GM12878 (cell line): ENCODE results near the gene RHCE. TPM values are rescaled to one million over a fixed set of nuclear protein-coding genes. Genes with fewer than 3 reads are reported as not detected.

Source experiments
- ATAC-seq: fragments of 200-7000 bp; cut with Tn5 transposase; 3 replicates; pipeline ENCODE4 v1.9.1; 2020; ENCODE audit warnings: mild to moderate bottlenecking, moderate library complexity
- BruUV-seq: library from RNA; stranded (reverse); fragments of 400-500 nt; replicated peaks from 2 replicates; lab custom pipeline; 2021; lab: Mats Ljungman, UMichigan
- CTCF ChIA-PET: fragments of 300-600 bp; sonication (Branson Sonifier 250); formaldehyde crosslinking; extraction: SDS; loops from one replicate; lab custom pipeline; 2021; ENCODE audit warnings: inconsistent platforms; lab: Yijun Ruan, JAX
- POLR2A ChIA-PET: fragments of 350-600 bp; formaldehyde crosslinking; extraction: SDS; loops from one replicate; lab custom pipeline; 2021; ENCODE audit warnings: inconsistent platforms; lab: Charles Lee
- RAD21 ChIA-PET: fragments of 300-600 bp; sonication (Branson Sonifier 250); formaldehyde crosslinking; loops from one replicate; lab custom pipeline; 2023; ENCODE audit warnings: antibody characterized with exemption; ENCODE audit not compliant: unreplicated experiment; lab: Charles Lee
- SMC1A ChIA-PET: fragments of 300-600 bp; sonication (Branson Sonifier 250); formaldehyde crosslinking; loops from one replicate; lab custom pipeline; 2023; ENCODE audit not compliant: unreplicated experiment, uncharacterized antibody; lab: Charles Lee
- DNase-seq: peaks from one replicate; pipeline ENCODE4 v3.0.0-alpha.2; 2011; ENCODE audit warnings: low read depth, low spot score
- FAIRE-seq: peaks from 3 replicates; lab custom pipeline; 2011; peaks lifted over from hg19 to GRCh38; lab: Jason Lieb, UNC
- H2AFZ ChIP-seq: 2 replicates; pipeline ENCODE4 v1.6.0; 2011; ENCODE audit warnings: low read depth, low read length, control low read depth; ENCODE audit not compliant: control insufficient read depth
- H3K27ac ChIP-seq: 2 replicates; pipeline ENCODE4 v1.5.1; 2011; ENCODE audit warnings: control low read depth; ENCODE audit not compliant: control insufficient read depth, insufficient read depth
- H3K27me3 ChIP-seq, 2 experiments: replicated peaks in 1 of 2; 2 replicates each; pipeline versions ENCODE4 v1.6.0 to v1.6.1; 2011; ENCODE audit warnings: low read length in 1 of 2; ENCODE audit not compliant: control insufficient read depth in 2 of 2, insufficient read depth in 2 of 2
- H3K36me3 ChIP-seq, 2 experiments: 2 replicates each; pipeline ENCODE4 v1.5.1; 2011; ENCODE audit warnings: low read length in 1 of 2; ENCODE audit not compliant: control insufficient read depth in 2 of 2, insufficient read depth in 2 of 2
- H3K4me1 ChIP-seq: 2 replicates; pipeline ENCODE4 v1.6.1; 2011; ENCODE audit warnings: mild to moderate bottlenecking, low read length, moderate library complexity, mixed read lengths; ENCODE audit not compliant: control insufficient read depth, insufficient read depth
- H3K4me2 ChIP-seq: 2 replicates; pipeline ENCODE4 v1.6.0; 2011; ENCODE audit warnings: control low read depth; ENCODE audit not compliant: control insufficient read depth, insufficient read depth
- H3K4me3 ChIP-seq: fragments of 200-600 bp; sonication (generic); 2 replicates; pipeline ENCODE4 v1.5.1; 2016
- H3K79me2 ChIP-seq: 2 replicates; pipeline ENCODE4 v1.6.0; 2011; ENCODE audit warnings: low read length; ENCODE audit not compliant: control insufficient read depth, insufficient read depth
- H3K9ac ChIP-seq: 2 replicates; pipeline ENCODE4 v1.8.0; 2011; ENCODE audit warnings: low read length, control low read depth, mixed read lengths; ENCODE audit not compliant: control insufficient read depth, insufficient read depth
- H3K9me3 ChIP-seq: replicated peaks from 3 replicates; pipeline ENCODE4 v1.5.1; 2011; ENCODE audit warnings: mild to moderate bottlenecking, low read length; ENCODE audit not compliant: control insufficient read depth, insufficient read depth
- H4K20me1 ChIP-seq: 2 replicates; pipeline ENCODE4 v1.6.0; 2011; ENCODE audit not compliant: control insufficient read depth, insufficient read depth
- ASH2L ChIP-seq: fragments of 300-600, 200-600 bp; sonication (generic); IDR thresholded peaks from 2 replicates; pipeline ENCODE4 v1.6.1; 2017; ENCODE audit warnings: low read depth, mild to moderate bottlenecking, borderline replicate concordance
- CHD4 ChIP-seq: fragments of 200-600 bp; sonication (generic); IDR thresholded peaks from 2 replicates; pipeline ENCODE4 v1.6.1; 2016; ENCODE audit warnings: mild to moderate bottlenecking
- DPF2 ChIP-seq: fragments of 450-650 bp; IDR thresholded peaks from 2 replicates; pipeline ENCODE4 v1.6.1; 2017; ENCODE audit warnings: mild to moderate bottlenecking
- EGR1 ChIP-seq, 2 experiments: IDR thresholded peaks; 1 replicate in 1 of 2; 2 replicates in 1 of 2; pipeline ENCODE4 v1.6.1; 2011 to 2012; ENCODE audit warnings: low read depth in 2 of 2, low read length in 2 of 2, borderline replicate concordance in 1 of 2, mild to moderate bottlenecking in 1 of 2, moderate library complexity in 1 of 2
- ETV6 ChIP-seq, 2 experiments: fragments of 450-650 bp in 1 of 2; IDR thresholded peaks in 1 of 2; conservative IDR thresholded peaks in 1 of 2; 2 replicates each; pipeline ENCODE4 v1.6.1; 2014; ENCODE audit warnings: antibody characterized with exemption in 1 of 2, borderline replicate concordance in 1 of 2, low read depth in 1 of 2, mild to moderate bottlenecking in 1 of 2, moderate library complexity in 1 of 2
- JUND ChIP-seq: IDR thresholded peaks from 2 replicates; pipeline ENCODE4 v1.6.1; 2012; ENCODE audit warnings: low read depth, mild to moderate bottlenecking, low read length, improper control_type of control experiment, moderate library complexity
- MTA2 ChIP-seq: fragments of 450-650 bp; IDR thresholded peaks from 2 replicates; pipeline ENCODE4 v1.6.1; 2016; ENCODE audit warnings: low read depth, mild to moderate bottlenecking, moderate library complexity
- NR2F1 ChIP-seq: fragments of 450-650 bp; conservative IDR thresholded peaks from 2 replicates; pipeline ENCODE4 v1.6.1; 2017; ENCODE audit warnings: mild to moderate bottlenecking
- STAT3 ChIP-seq: IDR thresholded peaks from 2 replicates; pipeline ENCODE4 v1.6.1; 2011; ENCODE audit warnings: low read depth, low read length, improper control_type of control experiment
- ZNF217 ChIP-seq: fragments of 450-650 bp; IDR thresholded peaks from 2 replicates; pipeline ENCODE4 v1.6.1; 2017; ENCODE audit warnings: antibody characterized with exemption, mild to moderate bottlenecking
- ZZZ3 ChIP-seq: IDR thresholded peaks from 2 replicates; pipeline ENCODE4 v1.6.1; 2011; ENCODE audit warnings: low read depth; ENCODE audit not compliant: control insufficient read depth, insufficient read length
- WGBS: methylation state at CpG from one replicate; pipeline ENCODE4 v1.1.6; 2016; ENCODE audit warnings: low lambda C conversion rate; ENCODE audit not compliant: insufficient replicate concordance, insufficient coverage; ENCODE audit errors: missing lambda C conversion rate; 5-methylcytosine and 5-hydroxymethylcytosine counted together
- in situ Hi-C: fragments of 300-500 bp; cut with MboI; formaldehyde crosslinking; loops from 9 replicates; pipeline ENCODE4 v1.14.3; 2018; ENCODE audit warnings: mixed read lengths
- intact Hi-C: fragments of 100-400 bp; cut with micrococcal nuclease; formaldehyde crosslinking; loops from one replicate; pipeline ENCODE4 v1.14.2; 2022; ENCODE audit not compliant: unreplicated experiment
- polyA plus RNA-seq, 11 experiments: library from polyadenylated mRNA; depleted of rRNA in 4 of 11; unstranded in 6 of 11; stranded (reverse) in 5 of 11; fragments of >200 nt; fragmentation: Nextera tagmentation in 4 of 11; fragmentation: Illumina TruSeq in 1 of 11; extraction: Ambion mirVana in 4 of 11; extraction: Trizol in 1 of 11; gene quantifications; 1 replicate in 1 of 11; 2 replicates in 10 of 11; pipeline versions ENCODE4 v1.2.1 to v1.2.3, GENCODE V29; 2011 to 2016; ENCODE audit warnings: inconsistent platforms in 2 of 11, missing spikeins in 2 of 11, low read depth in 1 of 11
- total RNA-seq, 4 experiments: library from RNA; depleted of rRNA in 3 of 4; stranded (reverse); fragments of >200 nt in 3 of 4; fragmentation: Illumina TruSeq in 1 of 4; extraction: Trizol in 1 of 4; gene quantifications; 2 replicates each; pipeline versions ENCODE4 v1.2.1 to v1.2.3, GENCODE V29; 2013 to 2021

The RHCE gene
- total and polyA plus RNA-seq, 10 of the 15 experiments (the other 5 are each of a cell fraction or from before 2014, with no cell fraction given), result 0.06 to 0.41 (median 0.22) TPM; not detected in 2

DNA sequence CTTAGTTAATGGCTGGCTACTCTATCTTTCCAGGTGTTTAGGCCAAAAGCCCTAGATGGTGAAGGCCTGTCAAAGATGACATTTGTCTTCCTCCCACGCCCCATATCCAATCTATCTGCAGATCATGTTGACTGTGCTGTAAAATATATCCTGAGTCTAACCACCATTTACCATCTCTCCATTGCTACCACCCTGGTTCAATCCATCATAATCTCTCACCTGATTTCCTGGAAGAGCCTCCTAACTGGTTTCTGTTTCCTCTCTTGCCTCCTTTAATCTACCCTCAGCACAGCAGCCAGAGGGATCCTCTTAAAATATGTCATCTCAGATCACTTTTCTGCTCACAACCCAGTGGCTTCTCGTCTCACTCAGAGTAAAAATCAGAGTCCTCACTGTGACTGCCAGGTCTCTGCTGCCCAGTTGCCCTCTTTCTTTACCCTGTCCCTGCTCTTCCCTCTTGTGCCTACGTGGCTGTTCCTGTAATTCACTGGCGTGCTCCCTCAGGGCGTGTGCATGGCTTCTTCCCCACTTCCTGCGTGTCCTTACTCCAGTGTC is 64.7 kb downstream of the RHCE start:
- ChIA-PET CTCF (no interaction called here), RAD21 (no interaction called here), POLR2A (interaction anchor here (0.9 kb wide), 1 partner anchor 8 kb away, joined by 4 read pairs; no protein-coding TSS in a partner anchor), SMC1A (no interaction called here)
- Histone ChIP-seq H3K79me2 (no peaks in the 10 kb centered on the region), H3K36me3 (peaks cover 4 to 9% of the 10 kb centered on the region in 2 experiments), H3K9me3 (no peaks in the 10 kb centered on the region), H3K27me3 (no peaks in the 10 kb centered on the region), H3K4me1 (no peaks in the 10 kb centered on the region), H3K27ac (no peak overlapping the region), H3K4me2 (no peak overlapping the region), H3K9ac (no peak overlapping the region), H2AFZ (no peak overlapping the region), H3K4me3 (no peak overlapping the region), H4K20me1 (no peaks in the 10 kb centered on the region)
- no TSS peak for BruUV-seq
- intact Hi-C loops, result no loop called here
- WGBS, result 92% methylated on average over 6 of the region's 6 CpGs
- FAIRE-seq (no peak), ATAC-seq (no peak), DNase-seq (no peak)
- TF ChIP-seq MTA2 (no peak), EGR1 (IDR thresholded peaks at IDR 0.05; ENCODE audit: borderline replicate concordance in 1 of 2, low read depth in 2 of 2, low read length in 2 of 2) (no peak), ZZZ3 (no peak), STAT3 (no peak), ASH2L (no peak), CHD4 (no peak), JUND (no peak), DPF2 (no peak), ETV6 (conservative IDR thresholded peaks at IDR 0.05 in 1 of 2, IDR thresholded peaks at IDR 0.05 in 1 of 2; ENCODE audit: borderline replicate concordance in 1 of 2, low read depth in 1 of 2) (no peak), NR2F1 (no peak), ZNF217 (no peak)
- in situ Hi-C loops, result no loop called here
